Measurements from ENCODE around the gene CSTA. TPM values are rescaled to one million over a fixed set of nuclear protein-coding genes. Genes with fewer than 3 reads are reported as not detected.

The CSTA gene
- total RNA-seq, 2 donors from 2014 or later, result 14.5 to 25.7 TPM

DNA sequence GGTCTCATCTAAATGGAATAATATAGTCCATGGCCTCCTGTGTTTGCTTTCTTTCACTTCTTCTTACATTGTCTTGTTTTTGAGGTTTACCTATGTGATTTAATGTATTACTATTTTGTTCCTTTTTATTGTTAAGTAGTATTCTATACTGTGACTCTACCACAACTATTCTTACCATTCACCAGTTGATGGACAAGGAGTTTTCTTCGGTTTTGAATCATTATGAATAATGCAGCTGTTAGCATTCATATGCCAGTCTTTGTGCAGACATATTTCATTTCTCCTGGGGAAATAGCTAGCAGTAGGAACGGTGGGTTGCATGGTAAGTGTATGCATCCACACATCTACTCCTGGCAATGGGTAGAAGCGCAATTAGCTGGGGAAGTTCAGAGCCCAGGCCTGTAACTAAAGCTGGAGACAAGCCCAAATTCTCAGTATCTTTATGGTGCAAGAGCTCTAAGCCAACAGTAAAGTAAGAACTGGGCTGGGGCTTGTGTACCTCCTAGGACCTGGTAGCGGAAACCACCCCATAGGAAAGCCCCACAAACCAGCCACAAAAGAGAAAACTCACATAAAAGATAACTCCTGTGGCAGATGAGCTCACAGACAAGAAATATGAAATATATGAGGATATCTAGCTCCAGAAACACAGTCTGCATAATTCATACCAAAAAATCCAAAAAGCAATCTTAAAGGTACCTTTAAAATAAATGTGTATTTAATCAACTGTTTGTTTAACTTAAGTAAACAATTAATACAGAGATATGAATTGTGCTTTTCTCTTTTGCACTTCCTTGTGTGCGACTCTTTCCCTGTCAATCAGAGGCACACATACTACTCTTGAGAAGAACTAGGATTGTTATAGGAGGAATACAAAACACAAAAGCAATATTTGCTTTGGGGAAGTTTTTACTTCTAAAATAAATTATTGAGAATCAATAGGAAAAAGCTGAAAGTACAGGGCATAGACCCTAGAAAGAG is 2.7 kb upstream of the CSTA start:
- H3K27ac ChIP-seq, result peak overlapping the region; percentile 28 to 54
- intact Hi-C loops (cut with DNase I), result no loop called here

DNA sequence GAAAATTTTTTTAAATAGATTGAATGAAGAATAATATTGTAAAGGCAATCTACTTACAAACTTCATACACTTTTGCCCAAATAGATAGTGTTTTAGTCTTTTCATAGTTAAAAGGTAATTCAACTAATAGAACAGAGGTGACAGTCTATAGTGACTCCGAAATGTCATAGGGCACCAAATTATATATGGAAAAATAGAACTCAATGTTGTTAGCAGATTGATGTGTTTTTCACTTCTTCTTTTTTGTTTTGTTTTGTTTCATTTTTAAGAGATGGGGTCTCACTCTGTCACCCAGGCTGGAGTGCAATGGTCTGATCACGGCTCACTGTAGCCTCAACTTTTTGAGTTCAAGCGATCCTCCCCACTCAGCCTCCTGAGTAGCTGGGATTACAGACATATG is 721 bp downstream of the CSTA start:
- Histone ChIP-seq H3K36me3 (no peaks in the 10 kb centered on the region), H3K4me1 (replicated peaks) (no peaks in the 10 kb centered on the region), H3K27ac (no peak overlapping the region), H3K27me3 (replicated peaks; ENCODE audit: insufficient read depth) (no peaks in the 10 kb centered on the region), H3K9me3 (no peaks in the 10 kb centered on the region), H3K4me3 (no peak overlapping the region)
- DNase-seq (ENCODE audit: low spot score), result no peak
- intact Hi-C loops (cut with DNase I), result no loop called here
- TF ChIP-seq POLR2A (IDR thresholded peaks at IDR 0.05) (no peak), POLR2AphosphoS5 (IDR thresholded peaks at IDR 0.05) (no peak)
- TF ChIP-seq, protein P1, sequence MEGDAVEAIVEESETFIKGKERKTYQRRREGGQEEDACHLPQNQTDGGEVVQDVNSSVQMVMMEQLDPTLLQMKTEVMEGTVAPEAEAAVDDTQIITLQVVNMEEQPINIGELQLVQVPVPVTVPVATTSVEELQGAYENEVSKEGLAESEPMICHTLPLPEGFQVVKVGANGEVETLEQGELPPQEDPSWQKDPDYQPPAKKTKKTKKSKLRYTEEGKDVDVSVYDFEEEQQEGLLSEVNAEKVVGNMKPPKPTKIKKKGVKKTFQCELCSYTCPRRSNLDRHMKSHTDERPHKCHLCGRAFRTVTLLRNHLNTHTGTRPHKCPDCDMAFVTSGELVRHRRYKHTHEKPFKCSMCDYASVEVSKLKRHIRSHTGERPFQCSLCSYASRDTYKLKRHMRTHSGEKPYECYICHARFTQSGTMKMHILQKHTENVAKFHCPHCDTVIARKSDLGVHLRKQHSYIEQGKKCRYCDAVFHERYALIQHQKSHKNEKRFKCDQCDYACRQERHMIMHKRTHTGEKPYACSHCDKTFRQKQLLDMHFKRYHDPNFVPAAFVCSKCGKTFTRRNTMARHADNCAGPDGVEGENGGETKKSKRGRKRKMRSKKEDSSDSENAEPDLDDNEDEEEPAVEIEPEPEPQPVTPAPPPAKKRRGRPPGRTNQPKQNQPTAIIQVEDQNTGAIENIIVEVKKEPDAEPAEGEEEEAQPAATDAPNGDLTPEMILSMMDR (IDR thresholded peaks at IDR 0.05), result no peak
- WGBS, result 91% methylated on average over 3 of the region's 3 CpGs

More for the DNA sequence above, 2.7 kb upstream of the CSTA start:
- TF ChIP-seq, protein P1 (IDR thresholded peaks at IDR 0.05), result no peak
- no peak for TF ChIP-seq POLR2AphosphoS5 (IDR thresholded peaks at IDR 0.05)
- no peak for TF ChIP-seq POLR2A (IDR thresholded peaks at IDR 0.05)
- no peak for DNase-seq (ENCODE audit: low spot score)
- no peaks in the 10 kb centered on the region for H3K36me3 ChIP-seq
- no peaks in the 10 kb centered on the region for H3K4me1 ChIP-seq (replicated peaks)
- 72% methylated on average over 5 of the region's 5 CpGs for WGBS
- H3K4me3 ChIP-seq, result no peak overlapping the region
- no peaks in the 10 kb centered on the region for H3K9me3 ChIP-seq
- no peaks in the 10 kb centered on the region for H3K27me3 ChIP-seq (replicated peaks; ENCODE audit: insufficient read depth)

DNA sequence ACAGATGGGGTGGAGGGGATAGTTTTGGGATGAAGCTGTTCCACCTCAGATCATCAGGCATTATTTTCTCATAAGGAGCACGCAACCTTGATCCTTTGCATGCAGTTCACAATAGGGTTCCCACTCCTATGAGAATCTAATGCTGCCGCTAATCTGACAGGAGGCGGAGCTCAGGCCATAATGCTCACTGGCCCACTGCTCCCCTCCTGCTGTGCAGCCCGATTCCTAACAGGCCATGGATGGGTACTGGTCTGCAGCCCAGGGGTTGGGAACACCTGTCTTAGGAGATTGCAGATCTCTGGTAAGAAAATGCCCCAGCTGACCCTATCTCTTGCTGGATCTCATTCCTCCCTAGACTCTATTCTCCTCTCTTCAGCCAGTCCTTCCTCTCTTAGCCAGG is 6.8 kb downstream of the CSTA start:
- no peak overlapping the region for H3K4me3 ChIP-seq
- no peaks in the 10 kb centered on the region for H3K36me3 ChIP-seq
- DNase-seq (ENCODE audit: low spot score), result no peak
- 61% methylated on average over 4 of the region's 4 CpGs for WGBS
- TF ChIP-seq, protein P1 (IDR thresholded peaks at IDR 0.05), result no peak
- TF ChIP-seq POLR2A (IDR thresholded peaks at IDR 0.05) (no peak), POLR2AphosphoS5 (IDR thresholded peaks at IDR 0.05) (no peak)
- H3K27ac ChIP-seq, result no peak overlapping the region
- no peaks in the 10 kb centered on the region for H3K4me1 ChIP-seq (replicated peaks)
- intact Hi-C loops (cut with DNase I), result no loop called here
- no peaks in the 10 kb centered on the region for H3K27me3 ChIP-seq (replicated peaks; ENCODE audit: insufficient read depth)
- no peaks in the 10 kb centered on the region for H3K9me3 ChIP-seq

DNA sequence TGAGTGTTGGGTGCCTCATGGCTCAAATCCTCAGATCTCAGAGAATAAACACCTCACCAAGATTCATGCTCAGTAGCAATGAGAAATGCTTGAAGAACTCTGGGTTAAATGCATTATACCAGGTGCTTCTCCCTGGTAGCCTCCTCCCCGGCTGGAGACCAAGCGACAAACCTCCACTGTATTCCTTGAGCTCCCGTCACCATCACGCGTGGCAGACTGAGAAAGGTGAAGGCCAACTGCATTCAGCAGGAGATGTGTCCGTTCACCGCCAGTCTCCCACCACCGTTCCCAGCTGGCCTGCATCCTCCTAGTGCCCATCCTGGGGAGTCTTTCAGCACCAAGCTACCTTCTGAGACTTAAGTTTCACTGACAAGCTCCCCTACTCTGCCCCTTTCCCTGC is 7.5 kb downstream of the CSTA start:
- no peak for DNase-seq (ENCODE audit: low spot score)
- H3K4me1 ChIP-seq (replicated peaks), result no peaks in the 10 kb centered on the region
- 91% methylated on average over 8 of the region's 8 CpGs for WGBS
- no peaks in the 10 kb centered on the region for H3K36me3 ChIP-seq
- H3K4me3 ChIP-seq, result no peak overlapping the region
- TF ChIP-seq POLR2A (IDR thresholded peaks at IDR 0.05), result no peak
- no peak for TF ChIP-seq POLR2AphosphoS5 (IDR thresholded peaks at IDR 0.05)
- TF ChIP-seq, protein P1 (IDR thresholded peaks at IDR 0.05), result no peak
- intact Hi-C loops (cut with DNase I), result no loop called here
- H3K27me3 ChIP-seq (replicated peaks; ENCODE audit: insufficient read depth), result no peaks in the 10 kb centered on the region
- no peaks in the 10 kb centered on the region for H3K9me3 ChIP-seq
- H3K27ac ChIP-seq, result no peak overlapping the region

DNA sequence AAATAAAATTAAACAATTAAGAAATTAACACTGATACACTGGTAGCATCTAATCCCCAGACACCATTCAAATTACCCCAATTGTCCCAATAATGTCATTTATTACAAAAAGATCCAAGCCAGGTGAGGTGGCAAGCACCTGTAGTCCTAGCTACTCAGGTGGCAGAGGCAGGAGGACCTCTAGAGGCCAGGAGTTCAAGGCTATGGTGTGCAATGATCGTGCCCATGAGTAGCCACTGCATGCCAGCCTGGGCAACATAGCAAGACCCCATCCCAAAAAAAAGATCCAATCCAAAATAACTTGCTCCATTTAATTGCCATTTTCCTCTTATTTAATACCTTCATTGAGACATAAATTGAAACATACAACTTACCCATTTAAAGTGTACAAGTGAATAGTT is 17.8 kb downstream of the CSTA start:
- 94% methylated on average over 1 of the region's 1 CpG for WGBS
- Histone ChIP-seq H3K27ac (no peak overlapping the region), H3K9me3 (no peaks in the 10 kb centered on the region), H3K4me3 (no peak overlapping the region), H3K4me1 (replicated peaks) (no peaks in the 10 kb centered on the region), H3K27me3 (replicated peaks; ENCODE audit: insufficient read depth) (no peaks in the 10 kb centered on the region), H3K36me3 (no peaks in the 10 kb centered on the region)
- DNase-seq (ENCODE audit: low spot score), result no peak
- intact Hi-C loops (cut with DNase I), result no loop called here
- TF ChIP-seq, protein P1 (IDR thresholded peaks at IDR 0.05), result no peak
